Testis (tissue), 3 donors: ENCODE measurements around the gene APRT. TPM values are rescaled to one million over a fixed set of nuclear protein-coding genes. Genes with fewer than 3 reads are reported as not detected.
A peak's percentile ranks its signal among the peaks of the same experiment; 100 is the strongest.

Experiments
- DNase-seq: peaks from one replicate; pipeline ENCODE4 v3.0.0-alpha.2; 2019
- H3K27ac ChIP-seq, 2 donors: fragments of 200-600 bp; sonication (generic); one replicate each; pipeline ENCODE4 v1.5.1; 2019
- H3K27me3 ChIP-seq: fragments of 200-600 bp; sonication (generic); one replicate; pipeline ENCODE4 v1.5.1; 2019
- H3K36me3 ChIP-seq: fragments of 200-600 bp; sonication (generic); one replicate; pipeline ENCODE4 v1.5.1; 2017; ENCODE audit warnings: low read depth; ENCODE audit errors: missing control alignments
- H3K4me1 ChIP-seq: fragments of 200-600 bp; sonication (generic); one replicate; pipeline ENCODE4 v1.5.1; 2019
- H3K4me3 ChIP-seq, 2 donors: fragments of 200-600 bp; sonication (generic); one replicate each; pipeline ENCODE4 v1.5.1; 2017 to 2019
- H3K9me3 ChIP-seq: fragments of 200-600 bp; sonication (generic); one replicate; pipeline ENCODE4 v1.5.1; 2017
- CTCF ChIP-seq, 3 experiments: fragments of 450-650 bp in 2 of 3; fragments of 200-600 bp in 1 of 3; sonication (generic) in 1 of 3; IDR thresholded peaks; one replicate each; pipeline ENCODE4 v1.5.1; 2016 to 2019; ENCODE audit warnings: antibody characterized with exemption in 3 of 3, mild to moderate bottlenecking in 2 of 3, moderate library complexity in 1 of 3
- POLR2A ChIP-seq: fragments of 450-650 bp; IDR thresholded peaks from one replicate; pipeline ENCODE4 v1.6.1; 2017; ENCODE audit warnings: antibody characterized with exemption, mild to moderate bottlenecking, moderate library complexity
- WGBS, 2 donors: methylation state at CpG; one replicate each; pipeline ENCODE4 v1.1.5; 2018; 5-methylcytosine and 5-hydroxymethylcytosine counted together
- intact Hi-C: fragments of 100-400 bp; cut with DNase I; formaldehyde crosslinking; loops from one replicate; pipeline ENCODE4 v1.15.1; 2023; ENCODE audit warnings: low total_unique reads
- polyA plus RNA-seq: library from polyadenylated mRNA; stranded (reverse); fragments of 350-450 nt; fragmentation: Illumina TruSeq; extraction: RNeasy Lipid Tissue Mini Kit (QIAGEN cat#74804); gene quantifications from one replicate; pipeline ENCODE4 v1.2.3, GENCODE V29; 2014; ENCODE audit warnings: low read depth, low replicate concordance; ENCODE audit not compliant: insufficient read depth
- total RNA-seq, 2 donors: library from RNA; depleted of rRNA; stranded (reverse); fragments of >200 nt; gene quantifications; one replicate each; pipeline ENCODE4 v1.2.3, GENCODE V29; 2016

The APRT gene
- total and polyA plus RNA-seq, 3 donors from 2014 or later = 62.1 to 86.0 (median 82.1) TPM

- Histone ChIP-seq H3K27ac (peak within 1 kb of the TSS; percentile 83 to 88), H3K27me3 (no peaks in the 10 kb centered on the region), H3K4me3 (peak within 1 kb of the TSS; percentile 84 to 92), H3K4me1 (peaks cover 37% of the 10 kb centered on the region), H3K9me3 (no peaks in the 10 kb centered on the region), H3K36me3 (no peaks in the 10 kb centered on the region)
- intact Hi-C loops = no loop called here
- WGBS, 2 donors = 0 to 1% methylated on average over 14 to 70 of the region's 87 CpGs
- TF ChIP-seq CTCF (IDR thresholded peaks at IDR 0.05) (peak in 1 of 3 experiments; percentile 18), POLR2A (peak; percentile 31)
- peak; percentile 100 for DNase-seq
Measured at GRCh38 chr16:88856828-88857727, 45.4 kb upstream of the APRT start, which contains the start of the genes GALNS and TRAPPC2L. GALNS (minus strand) TSS chr16:88856947; CDS start chr16:88856877, 70 bp downstream. TRAPPC2L (plus strand) TSS chr16:88857127; CDS start chr16:88857151, 24 bp downstream.

- peaks cover 37% of the 10 kb centered on the region for H3K4me1 ChIP-seq
- no peaks in the 10 kb centered on the region for H3K36me3 ChIP-seq
- DNase-seq = no peak
- intact Hi-C loops = no loop called here
- H3K27ac ChIP-seq = peak overlapping the region; percentile 64 to 69
- TF ChIP-seq POLR2A = no peak
- TF ChIP-seq CTCF (IDR thresholded peaks at IDR 0.05) = no peak
- 10% methylated on average over 23 to 31 of the region's 53 CpGs for WGBS, 2 donors
- H3K9me3 ChIP-seq = no peaks in the 10 kb centered on the region
- peak overlapping the region; percentile 84 to 92 for H3K4me3 ChIP-seq
- H3K27me3 ChIP-seq = no peaks in the 10 kb centered on the region
Measured at GRCh38 chr16:88856122-88856827, 44.5 kb upstream of the APRT start.

GRCh38 chr16:88855736-88856121, 44.0 kb upstream of the APRT start:
- Histone ChIP-seq H3K4me1 (peaks cover 37% of the 10 kb centered on the region), H3K9me3 (no peaks in the 10 kb centered on the region), H3K4me3 (peak overlapping the region in 1 of 2 donors; percentile 84), H3K36me3 (no peaks in the 10 kb centered on the region), H3K27me3 (no peaks in the 10 kb centered on the region), H3K27ac (peak overlapping the region; percentile 64 to 69)
- no peak for DNase-seq
- intact Hi-C loops = no loop called here
- WGBS, 2 donors = 78 to 82% methylated on average over 8 to 13 of the region's 13 CpGs
- TF ChIP-seq POLR2A (no peak), CTCF (IDR thresholded peaks at IDR 0.05) (no peak)

GRCh38 chr16:88855176-88855575, 43.4 kb upstream of the APRT start:
- no peak for TF ChIP-seq POLR2A
- no peak for TF ChIP-seq CTCF (IDR thresholded peaks at IDR 0.05)

More at GRCh38 chr16:88855176-88855575, 43.4 kb upstream of the APRT start:
- intact Hi-C loops = no loop called here
- no peaks in the 10 kb centered on the region for H3K9me3 ChIP-seq
- H3K27me3 ChIP-seq = no peaks in the 10 kb centered on the region
- H3K4me1 ChIP-seq = peaks cover 37% of the 10 kb centered on the region
- peak; percentile 65 for DNase-seq
- no peaks in the 10 kb centered on the region for H3K36me3 ChIP-seq
- no peak overlapping the region for H3K4me3 ChIP-seq
- 60 to 62% methylated on average over 8 of the region's 8 CpGs for WGBS, 2 donors
- H3K27ac ChIP-seq = peak overlapping the region; percentile 64 to 69
